ACC112 (cell line): Measurements from ENCODE around the gene EPC2.

Source experiments
- H2AFZ ChIP-seq: fragments of 200-600 bp; sonication (generic); one replicate; pipeline ENCODE4 v1.6.0; 2017; ENCODE audit warnings: antibody characterized with exemption, low read length; ENCODE audit not compliant: unreplicated experiment
- H3K27ac ChIP-seq: fragments of 200-600 bp; sonication (generic); 2 replicates; pipeline ENCODE4 v1.5.1; 2014; ENCODE audit warnings: low read depth, mild to moderate bottlenecking, antibody characterized with exemption, low read length, moderate library complexity
- H3K27me3 ChIP-seq: fragments of 200-600 bp; sonication (generic); 2 replicates; pipeline ENCODE4 v1.6.1; 2014; ENCODE audit warnings: mild to moderate bottlenecking, antibody characterized with exemption, low read length, moderate library complexity, mixed read lengths; ENCODE audit not compliant: insufficient read depth
- H3K36me3 ChIP-seq: fragments of 200-600 bp; sonication (generic); 2 replicates; pipeline ENCODE4 v1.6.1; 2016; ENCODE audit warnings: mild to moderate bottlenecking, antibody characterized with exemption, low read length, moderate library complexity, mixed read lengths; ENCODE audit not compliant: insufficient read depth
- H3K4me1 ChIP-seq: fragments of 200-600 bp; sonication (generic); one replicate; pipeline ENCODE4 v1.6.1; 2016; ENCODE audit warnings: low read length, mixed read lengths; ENCODE audit not compliant: insufficient read depth, unreplicated experiment, control insufficient read depth
- H3K4me3 ChIP-seq: fragments of 200-600 bp; sonication (generic); 2 replicates; pipeline ENCODE4 v1.5.1; 2014; ENCODE audit warnings: mild to moderate bottlenecking, low read depth, low read length
- H3K79me2 ChIP-seq: fragments of 200-600 bp; sonication (generic); one replicate; pipeline ENCODE4 v1.6.0; 2016; ENCODE audit warnings: low read length; ENCODE audit not compliant: control insufficient read depth, unreplicated experiment, insufficient read depth

The EPC2 gene

DNA sequence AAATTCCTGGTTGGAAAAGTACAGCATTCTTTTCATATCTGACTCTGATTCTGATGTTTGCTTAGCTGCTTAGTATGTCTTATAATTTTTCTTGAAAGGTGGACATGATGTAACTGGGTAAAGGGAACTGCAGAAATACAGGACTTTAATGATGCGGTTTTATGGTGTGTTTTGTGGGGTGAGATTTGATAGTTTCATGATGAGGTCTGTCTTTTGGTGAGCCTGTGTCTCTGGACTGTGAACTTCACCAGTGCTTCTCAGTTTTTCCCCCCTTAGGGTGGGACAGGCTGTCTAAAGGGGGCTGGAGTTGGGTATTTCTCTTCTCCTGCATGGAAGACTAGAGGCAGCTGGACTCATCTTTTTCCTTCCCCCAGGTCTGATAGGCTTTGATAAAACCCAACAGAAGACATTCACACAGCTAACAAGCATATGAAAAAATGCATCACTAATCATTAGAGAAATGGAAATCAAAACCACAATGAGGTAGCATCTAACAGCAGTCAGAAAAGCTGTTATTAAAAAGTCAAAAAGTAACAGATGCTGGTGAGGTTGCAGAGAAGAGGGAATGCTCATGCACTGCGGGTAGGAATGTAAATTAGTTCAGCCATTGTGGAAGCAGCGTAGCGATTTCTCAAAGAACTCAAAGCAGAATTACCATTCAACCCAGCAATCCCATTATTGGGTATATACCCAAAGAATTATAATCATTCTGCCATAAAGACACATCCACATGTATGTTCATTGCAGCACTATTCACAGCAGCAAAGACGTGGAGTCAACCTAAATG is 77.6 kb downstream of the EPC2 start:
- Histone ChIP-seq H3K27me3 (no peaks in the 10 kb centered on the region), H3K36me3 (no peaks in the 10 kb centered on the region), H3K27ac (no peak overlapping the region), H3K4me3 (no peak overlapping the region), H2AFZ (no peak overlapping the region), H3K4me1 (peaks cover 12% of the 10 kb centered on the region), H3K79me2 (peaks cover 78% of the 10 kb centered on the region)

DNA sequence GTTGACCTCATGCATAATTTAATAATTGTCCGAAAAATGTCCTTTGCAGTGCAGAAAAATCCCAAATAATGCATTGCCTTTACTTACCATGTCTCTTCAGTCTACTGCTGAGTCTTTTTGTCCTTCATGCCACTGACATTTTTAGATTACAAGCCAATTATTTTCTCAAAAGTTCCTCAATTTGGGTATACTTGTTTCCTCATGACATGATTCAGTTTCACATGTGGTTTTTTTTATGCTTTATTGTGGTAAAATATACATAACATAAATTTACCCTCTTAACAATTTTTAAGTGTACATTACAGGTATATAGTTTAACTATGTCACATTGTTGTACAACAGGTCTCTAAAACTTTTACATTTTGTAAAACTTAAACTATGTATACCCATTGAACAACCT is 81.0 kb downstream of the EPC2 start:
- Histone ChIP-seq H3K27me3 (no peaks in the 10 kb centered on the region), H2AFZ (no peak overlapping the region), H3K79me2 (peaks cover 57% of the 10 kb centered on the region), H3K36me3 (no peaks in the 10 kb centered on the region), H3K4me3 (no peak overlapping the region), H3K27ac (no peak overlapping the region), H3K4me1 (peaks cover 8% of the 10 kb centered on the region)

DNA sequence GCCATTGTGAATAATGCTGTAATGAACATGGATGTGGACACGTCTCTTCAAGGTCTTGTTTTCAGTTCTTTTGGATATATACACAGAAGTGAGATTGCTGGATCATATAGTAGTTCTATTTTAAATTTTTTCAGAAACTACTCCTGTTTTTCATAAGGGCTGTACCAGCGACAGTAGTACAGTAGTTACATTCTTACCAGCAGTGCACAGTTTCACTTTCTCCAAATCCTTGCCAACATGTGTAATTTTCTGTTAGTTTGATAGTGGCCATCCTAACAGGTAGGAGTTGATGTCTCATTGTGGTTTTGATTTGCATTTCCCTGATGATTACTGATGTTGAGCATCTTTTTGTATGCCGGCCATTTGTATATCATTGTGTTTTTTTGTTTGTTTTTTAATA is 81.7 kb downstream of the EPC2 start:
- H3K27ac ChIP-seq: no peak overlapping the region
- H3K27me3 ChIP-seq: no peaks in the 10 kb centered on the region
- peaks cover 54% of the 10 kb centered on the region for H3K79me2 ChIP-seq
- H2AFZ ChIP-seq: no peak overlapping the region
- H3K4me3 ChIP-seq: no peak overlapping the region
- peaks cover 3% of the 10 kb centered on the region for H3K4me1 ChIP-seq
- H3K36me3 ChIP-seq: no peaks in the 10 kb centered on the region

DNA sequence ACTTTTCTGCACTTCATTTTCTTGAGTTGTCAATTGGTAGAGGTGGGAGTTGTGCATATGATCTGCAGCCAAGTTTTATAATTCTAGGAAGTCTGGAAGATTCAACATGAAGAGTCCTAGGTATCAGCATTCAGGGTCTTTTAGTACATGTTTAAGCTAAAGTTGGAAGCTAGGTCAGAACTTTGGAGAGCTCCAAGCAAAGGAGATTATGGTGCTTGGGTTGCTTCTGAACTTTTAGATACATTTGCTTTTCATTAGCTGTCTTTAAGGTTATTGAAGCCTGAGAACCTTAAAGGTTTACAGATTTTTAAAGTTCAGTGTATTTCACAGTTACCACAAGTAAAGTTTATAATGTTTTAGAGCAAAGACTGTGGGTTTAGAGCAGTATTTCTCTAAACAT is 85.5 kb downstream of the EPC2 start:
- H2AFZ ChIP-seq: no peak overlapping the region
- no peaks in the 10 kb centered on the region for H3K4me1 ChIP-seq
- peaks cover 35% of the 10 kb centered on the region for H3K79me2 ChIP-seq
- H3K4me3 ChIP-seq: no peak overlapping the region
- H3K27ac ChIP-seq: no peak overlapping the region
- no peaks in the 10 kb centered on the region for H3K27me3 ChIP-seq
- no peaks in the 10 kb centered on the region for H3K36me3 ChIP-seq

DNA sequence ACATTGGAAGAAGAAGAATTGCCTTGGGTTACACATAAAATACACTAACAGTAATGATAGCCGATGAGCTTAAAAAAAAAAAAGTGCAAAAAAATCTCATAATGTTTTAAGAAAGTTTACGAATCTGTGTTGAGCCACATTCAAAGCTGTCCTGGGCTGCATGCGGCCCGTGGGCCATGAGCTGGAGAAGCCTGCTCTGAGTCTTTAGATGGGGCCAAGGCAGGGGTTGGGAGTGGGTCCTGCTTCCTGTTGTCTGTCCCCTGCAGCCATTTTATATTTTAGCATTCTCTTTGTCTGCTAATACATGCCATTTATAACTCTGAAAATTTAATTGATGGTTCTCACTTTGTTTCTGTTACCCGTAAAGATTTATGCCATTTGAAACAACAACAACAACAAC is 93.2 kb downstream of the EPC2 start:
- H3K27ac ChIP-seq: no peak overlapping the region
- no peaks in the 10 kb centered on the region for H3K4me1 ChIP-seq
- H3K27me3 ChIP-seq: no peaks in the 10 kb centered on the region
- H3K79me2 ChIP-seq: peaks cover 17% of the 10 kb centered on the region
- no peaks in the 10 kb centered on the region for H3K36me3 ChIP-seq
- no peak overlapping the region for H2AFZ ChIP-seq
- H3K4me3 ChIP-seq: no peak overlapping the region

DNA sequence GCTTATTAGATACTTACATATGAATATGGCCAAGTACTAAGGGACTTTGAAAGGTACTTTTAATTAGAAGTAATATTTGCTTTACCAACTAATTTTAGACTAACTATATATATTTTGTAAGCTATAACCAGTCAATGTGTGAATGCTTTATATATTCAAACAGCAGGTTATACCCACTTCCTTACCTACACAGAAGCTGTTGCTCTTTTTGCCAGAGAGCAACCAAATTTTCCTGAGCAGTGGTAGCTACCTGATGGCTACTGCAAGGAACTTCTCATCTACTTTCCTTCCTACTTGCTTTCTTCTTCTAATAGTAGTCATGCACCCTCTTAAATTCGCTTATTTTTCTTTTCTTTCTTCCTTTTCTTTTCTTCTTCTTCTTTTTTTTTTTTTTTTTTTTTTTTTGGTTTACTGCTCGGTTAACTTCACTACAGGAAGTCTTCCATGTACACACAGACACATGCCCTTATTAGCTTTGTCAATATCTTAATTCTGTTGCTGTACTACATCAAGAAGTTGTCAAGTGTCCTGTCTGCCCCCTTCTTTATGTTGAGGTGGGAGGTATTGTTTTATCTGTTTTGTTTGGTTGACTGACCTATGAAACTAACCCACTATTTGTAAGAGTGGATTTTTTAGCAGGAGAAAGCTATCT is 95.0 kb downstream of the EPC2 start:
- no peaks in the 10 kb centered on the region for H3K27me3 ChIP-seq
- H2AFZ ChIP-seq: no peak overlapping the region
- peaks cover 11% of the 10 kb centered on the region for H3K79me2 ChIP-seq
- no peaks in the 10 kb centered on the region for H3K4me1 ChIP-seq
- H3K4me3 ChIP-seq: no peak overlapping the region
- no peak overlapping the region for H3K27ac ChIP-seq
- no peaks in the 10 kb centered on the region for H3K36me3 ChIP-seq

DNA sequence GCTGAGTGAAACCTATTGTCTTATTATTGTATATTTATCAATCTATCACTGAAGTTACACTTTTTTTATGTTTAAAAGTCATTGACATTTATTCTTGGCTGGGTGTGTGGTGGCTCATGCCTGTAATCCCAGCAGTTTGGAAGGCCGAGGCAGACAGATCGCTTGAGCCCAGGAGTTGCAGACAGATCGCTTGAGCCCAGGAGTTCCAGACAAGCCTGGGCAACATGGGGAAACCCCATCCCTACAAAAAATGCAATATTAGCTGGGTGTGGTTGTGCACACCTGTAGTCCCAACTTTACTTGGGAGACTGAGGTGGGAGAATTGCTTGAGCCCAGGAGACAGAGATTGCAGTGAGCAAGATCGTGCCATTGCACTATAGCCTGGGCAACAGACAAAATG is 97.8 kb downstream of the EPC2 start:
- H2AFZ ChIP-seq: no peak overlapping the region
- no peak overlapping the region for H3K4me3 ChIP-seq
- H3K27me3 ChIP-seq: no peaks in the 10 kb centered on the region
- no peaks in the 10 kb centered on the region for H3K36me3 ChIP-seq
- H3K79me2 ChIP-seq: peaks cover 1% of the 10 kb centered on the region
- H3K27ac ChIP-seq: no peak overlapping the region
- no peaks in the 10 kb centered on the region for H3K4me1 ChIP-seq

DNA sequence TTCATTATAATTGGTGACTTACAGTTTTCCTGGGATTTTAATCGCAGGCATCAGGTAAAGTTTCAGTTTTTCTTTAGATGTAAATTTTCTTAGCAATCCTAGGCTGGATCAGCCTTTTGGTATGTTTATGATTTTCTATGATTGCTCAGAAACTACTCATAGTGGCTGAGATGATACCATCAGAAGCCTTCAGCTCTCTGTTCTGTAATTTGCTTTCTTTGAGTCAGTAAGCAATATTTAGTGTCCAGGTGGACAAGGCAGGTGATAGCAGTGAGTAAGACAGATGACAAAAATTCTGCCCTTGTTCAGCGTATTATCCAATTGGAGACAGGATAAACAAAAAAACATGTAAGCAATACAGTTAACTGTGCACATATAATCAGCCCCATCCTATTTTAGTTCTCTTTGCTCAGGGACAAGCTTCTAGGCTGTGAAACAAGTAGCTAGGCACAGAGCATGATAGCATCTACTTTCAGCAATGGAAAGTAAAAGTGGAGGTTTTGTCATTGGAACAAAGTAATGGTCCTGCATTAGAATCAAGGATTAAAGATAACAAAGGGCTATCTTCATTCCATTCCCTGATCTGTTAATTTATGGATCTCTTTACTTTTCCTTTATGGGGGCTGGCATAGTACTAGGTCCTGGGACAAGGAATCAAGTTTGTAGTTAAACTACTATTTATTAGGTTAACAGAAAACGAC is 100.8 kb downstream of the EPC2 start:
- no peaks in the 10 kb centered on the region for H3K79me2 ChIP-seq
- no peak overlapping the region for H2AFZ ChIP-seq
- no peak overlapping the region for H3K27ac ChIP-seq
- H3K36me3 ChIP-seq: no peaks in the 10 kb centered on the region
- H3K27me3 ChIP-seq: no peaks in the 10 kb centered on the region
- H3K4me3 ChIP-seq: no peak overlapping the region
- H3K4me1 ChIP-seq: no peaks in the 10 kb centered on the region

DNA sequence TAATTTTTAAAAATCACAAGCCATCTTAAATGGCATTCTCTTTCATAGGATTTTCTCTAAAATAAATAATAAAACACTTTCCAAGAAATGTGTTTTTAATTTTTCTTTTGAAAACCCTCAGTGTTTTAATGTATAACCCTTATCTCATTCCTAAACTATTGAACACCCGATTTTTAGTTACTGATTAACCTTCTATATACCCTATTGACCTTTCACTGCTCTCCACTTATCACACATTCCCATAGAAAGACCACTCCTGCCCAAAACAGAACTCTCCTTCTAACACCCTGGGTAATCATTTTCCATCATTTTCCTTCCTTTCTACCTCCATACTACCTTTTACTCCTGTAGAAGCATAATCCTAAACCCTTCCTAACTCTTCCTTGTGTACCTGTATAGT is 102.4 kb downstream of the EPC2 start:
- H3K36me3 ChIP-seq: 0 out of 2 replicates have a peak, but pooled peaks cover 3% of the 10 kb centered on the region
- no peak overlapping the region for H2AFZ ChIP-seq
- H3K4me1 ChIP-seq: no peaks in the 10 kb centered on the region
- H3K79me2 ChIP-seq: peaks cover under 1% of the 10 kb centered on the region
- H3K27me3 ChIP-seq: no peaks in the 10 kb centered on the region
- H3K4me3 ChIP-seq: no peak overlapping the region
- no peak overlapping the region for H3K27ac ChIP-seq

DNA sequence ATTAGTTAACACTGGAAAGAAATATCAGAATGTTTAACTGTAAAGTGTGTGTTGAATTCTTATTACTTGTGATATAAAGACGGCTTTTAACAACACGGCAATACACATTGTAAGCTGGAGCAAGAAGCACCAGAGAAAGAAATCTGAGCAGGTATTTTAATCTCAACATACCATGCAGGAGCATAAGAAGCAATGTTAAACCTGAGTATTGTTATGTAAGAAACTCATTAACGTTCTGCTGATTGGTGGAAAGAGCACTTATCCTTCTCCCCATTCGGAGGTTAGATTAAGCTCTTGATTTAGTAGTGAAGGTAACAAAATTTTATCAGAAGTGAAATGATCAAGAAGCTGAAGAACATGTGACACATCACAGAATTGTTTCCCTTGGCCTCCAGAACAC is 107.4 kb downstream of the EPC2 start:
- Histone ChIP-seq H3K4me3 (no peak overlapping the region), H2AFZ (no peak overlapping the region), H3K27ac (no peak overlapping the region), H3K4me1 (peaks cover 11% of the 10 kb centered on the region), H3K79me2 (peaks cover 6% of the 10 kb centered on the region), H3K27me3 (no peaks in the 10 kb centered on the region), H3K36me3 (0 out of 2 replicates have a peak, but pooled peaks cover 3% of the 10 kb centered on the region)
